Endothelial cell (in vitro differentiated cells): ENCODE results near the gene DAD1. TPM values are rescaled to one million over a fixed set of nuclear protein-coding genes. Genes with fewer than 3 reads are reported as not detected.

Experiments used
- DNase-seq: peaks from one replicate; pipeline ENCODE4 v3.0.0; 2021; ENCODE audit warnings: low spot score
- H3K27ac Mint-ChIP-seq: one replicate; pipeline ENCODE4 v1.8.0; 2021; ENCODE audit warnings: mixed read lengths, inconsistent platforms; ENCODE audit not compliant: unreplicated experiment
- H3K27me3 Mint-ChIP-seq: one replicate; pipeline ENCODE4 v1.8.0; 2021; ENCODE audit warnings: mild to moderate bottlenecking, moderate library complexity, mixed read lengths, inconsistent platforms; ENCODE audit not compliant: unreplicated experiment
- H3K36me3 Mint-ChIP-seq: one replicate; pipeline ENCODE4 v1.8.0; 2021; ENCODE audit warnings: mild to moderate bottlenecking, low read depth, mixed read lengths, inconsistent platforms; ENCODE audit not compliant: unreplicated experiment
- H3K4me1 Mint-ChIP-seq: one replicate; pipeline ENCODE4 v1.8.0; 2021; ENCODE audit warnings: mild to moderate bottlenecking, mixed read lengths, inconsistent platforms; ENCODE audit not compliant: unreplicated experiment
- H3K4me3 Mint-ChIP-seq: one replicate; pipeline ENCODE4 v1.8.0; 2021; ENCODE audit warnings: mild to moderate bottlenecking, mixed read lengths, inconsistent platforms; ENCODE audit not compliant: unreplicated experiment
- H3K9me3 Mint-ChIP-seq: one replicate; pipeline ENCODE4 v1.8.0; 2021; ENCODE audit warnings: mixed read lengths, inconsistent platforms; ENCODE audit not compliant: unreplicated experiment
- total RNA-seq: library from RNA; stranded (reverse); fragmentation: NEBNext Ultra II Directional; extraction: Animal tissue kit (Norgen Biotek cat#: 25700); gene quantifications from one replicate; pipeline ENCODE4 v1.2.1, GENCODE V29; 2021; ENCODE audit not compliant: unreplicated experiment
- TF ChIP-seq, protein P1 (sequence below): fragments of 200-600 bp; sonication (generic); IDR thresholded peaks from one replicate; pipeline ENCODE4 v1.5.0; 2021; ENCODE audit warnings: antibody characterized with exemption; ENCODE audit not compliant: unreplicated experiment

The DAD1 gene
- total RNA-seq, 1 donor from 2014 or later: 250 TPM

DNA sequence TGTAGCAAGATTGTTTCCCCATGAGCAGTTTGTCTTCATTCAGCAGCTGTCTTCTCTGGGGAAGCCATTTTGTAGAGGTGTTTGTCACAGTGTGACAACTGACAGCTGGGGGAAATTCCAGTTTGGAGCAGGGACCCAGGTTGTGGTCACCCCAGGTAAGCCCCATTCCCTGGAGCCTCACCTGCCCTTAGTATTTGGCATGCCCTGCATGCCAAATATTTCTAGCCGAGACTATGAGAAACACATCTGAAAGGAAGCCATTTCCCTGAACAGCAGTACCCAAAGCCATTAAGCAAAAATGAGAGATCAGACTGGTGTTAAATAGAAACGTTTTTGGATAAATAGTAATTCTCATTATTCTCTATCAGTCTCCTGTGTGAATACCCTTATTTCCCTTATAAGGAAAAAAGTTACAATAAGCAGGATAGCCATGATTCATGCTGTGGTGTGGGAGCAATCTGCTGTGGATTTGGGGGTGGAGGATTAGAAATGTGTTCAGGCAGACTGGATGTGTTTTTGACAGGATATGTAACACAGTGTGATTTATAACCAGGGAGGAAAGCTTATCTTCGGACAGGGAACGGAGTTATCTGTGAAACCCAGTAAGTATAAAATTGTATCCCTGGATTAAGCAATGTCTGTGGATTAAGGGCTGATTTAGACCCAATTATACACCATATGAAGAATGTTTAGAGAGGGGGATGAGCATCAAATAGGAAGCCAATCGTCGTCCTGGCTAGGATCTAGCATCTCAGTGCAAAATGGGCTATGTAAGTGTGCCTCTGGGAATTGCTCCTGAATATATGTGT lies 68.9 kb downstream of the DAD1 start:
- DNase-seq: no peak
- Mint-ChIP-seq H3K4me3 (no peak overlapping the region), H3K36me3 (peaks cover 4% of the 10 kb centered on the region), H3K9me3 (no peaks in the 10 kb centered on the region), H3K27me3 (no peaks in the 10 kb centered on the region), H3K27ac (no peak overlapping the region), H3K4me1 (peaks cover 39% of the 10 kb centered on the region)
- TF ChIP-seq, protein P1, sequence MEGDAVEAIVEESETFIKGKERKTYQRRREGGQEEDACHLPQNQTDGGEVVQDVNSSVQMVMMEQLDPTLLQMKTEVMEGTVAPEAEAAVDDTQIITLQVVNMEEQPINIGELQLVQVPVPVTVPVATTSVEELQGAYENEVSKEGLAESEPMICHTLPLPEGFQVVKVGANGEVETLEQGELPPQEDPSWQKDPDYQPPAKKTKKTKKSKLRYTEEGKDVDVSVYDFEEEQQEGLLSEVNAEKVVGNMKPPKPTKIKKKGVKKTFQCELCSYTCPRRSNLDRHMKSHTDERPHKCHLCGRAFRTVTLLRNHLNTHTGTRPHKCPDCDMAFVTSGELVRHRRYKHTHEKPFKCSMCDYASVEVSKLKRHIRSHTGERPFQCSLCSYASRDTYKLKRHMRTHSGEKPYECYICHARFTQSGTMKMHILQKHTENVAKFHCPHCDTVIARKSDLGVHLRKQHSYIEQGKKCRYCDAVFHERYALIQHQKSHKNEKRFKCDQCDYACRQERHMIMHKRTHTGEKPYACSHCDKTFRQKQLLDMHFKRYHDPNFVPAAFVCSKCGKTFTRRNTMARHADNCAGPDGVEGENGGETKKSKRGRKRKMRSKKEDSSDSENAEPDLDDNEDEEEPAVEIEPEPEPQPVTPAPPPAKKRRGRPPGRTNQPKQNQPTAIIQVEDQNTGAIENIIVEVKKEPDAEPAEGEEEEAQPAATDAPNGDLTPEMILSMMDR: no peak

DNA sequence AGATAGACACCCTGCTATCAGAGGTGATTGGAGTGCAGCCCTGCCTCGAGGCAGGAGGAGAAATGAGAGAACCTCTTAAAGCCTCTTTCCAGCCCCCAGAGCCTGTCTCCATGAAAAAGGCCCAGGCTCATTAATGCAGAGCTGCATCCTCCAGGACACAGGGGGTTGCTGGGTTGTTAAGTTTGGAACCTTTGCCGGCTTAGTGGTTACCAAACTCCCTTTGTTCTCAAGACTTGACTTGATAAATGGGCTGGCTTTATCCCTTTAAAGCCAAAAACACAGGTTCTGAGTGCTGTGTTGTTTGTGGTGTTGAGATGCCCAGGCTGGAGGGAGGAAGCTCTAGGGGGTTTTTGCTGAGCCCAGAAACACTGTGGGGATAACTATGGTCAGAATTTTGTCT lies 71.0 kb downstream of the DAD1 start:
- H3K4me1 Mint-ChIP-seq: peaks cover 44% of the 10 kb centered on the region
- H3K4me3 Mint-ChIP-seq: no peak overlapping the region
- no peak overlapping the region for H3K27ac Mint-ChIP-seq
- H3K36me3 Mint-ChIP-seq: peaks cover 4% of the 10 kb centered on the region
- H3K9me3 Mint-ChIP-seq: no peaks in the 10 kb centered on the region
- DNase-seq: no peak
- TF ChIP-seq, protein P1: no peak
- H3K27me3 Mint-ChIP-seq: no peaks in the 10 kb centered on the region

DNA sequence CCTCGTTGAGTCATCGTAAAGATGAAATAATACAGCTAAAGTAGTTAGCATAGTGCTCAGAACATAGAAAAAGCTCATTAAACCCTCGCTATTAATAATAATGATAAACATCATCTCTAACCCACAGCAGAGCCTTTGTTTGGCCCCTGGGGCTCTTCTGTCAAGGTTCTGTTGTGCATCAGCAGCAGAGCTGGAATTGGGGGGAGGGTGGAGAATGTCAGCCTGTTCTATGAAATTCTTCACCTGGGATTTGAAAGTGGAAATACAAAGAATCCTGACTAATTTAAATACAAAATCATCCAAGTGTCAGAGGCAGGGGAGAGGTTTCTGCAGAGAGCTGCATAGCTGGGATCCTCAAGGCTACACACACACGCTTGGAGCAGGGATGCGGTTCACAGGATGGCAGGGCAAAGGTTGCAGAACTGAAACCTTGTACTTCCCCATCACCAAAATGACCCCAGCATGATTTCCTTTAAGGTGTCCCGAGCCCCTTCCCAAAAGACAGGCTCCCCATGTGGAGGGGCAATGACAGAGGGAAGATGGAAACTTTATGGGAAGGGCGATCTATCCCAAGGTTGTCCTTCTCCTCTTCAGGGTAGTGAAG lies 71.8 kb downstream of the DAD1 start:
- no peak for DNase-seq
- H3K27ac Mint-ChIP-seq: no peak overlapping the region
- TF ChIP-seq, protein P1: no peak
- H3K9me3 Mint-ChIP-seq: no peaks in the 10 kb centered on the region
- H3K4me3 Mint-ChIP-seq: no peak overlapping the region
- H3K36me3 Mint-ChIP-seq: peaks cover 4% of the 10 kb centered on the region
- no peaks in the 10 kb centered on the region for H3K27me3 Mint-ChIP-seq
- H3K4me1 Mint-ChIP-seq: peaks cover 45% of the 10 kb centered on the region

DNA sequence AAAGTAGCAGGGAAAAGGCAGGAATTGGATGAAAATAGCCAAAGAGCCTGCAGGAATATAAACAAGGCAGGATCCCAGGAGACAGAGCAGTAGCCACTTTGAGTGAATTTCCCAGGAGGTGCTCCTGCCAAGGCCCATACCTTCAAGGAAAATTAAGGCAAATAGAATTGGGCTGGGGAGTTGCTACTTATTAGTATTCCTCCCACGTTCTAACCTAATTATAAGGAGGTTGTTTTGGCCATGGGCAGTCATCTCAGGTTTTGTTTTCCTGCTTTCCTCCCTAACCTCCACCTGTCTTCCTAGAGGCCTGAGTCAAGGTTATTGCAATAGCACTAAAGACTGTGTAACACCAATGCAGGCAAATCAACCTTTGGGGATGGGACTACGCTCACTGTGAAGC lies 73.1 kb downstream of the DAD1 start:
- Mint-ChIP-seq H3K4me3 (no peak overlapping the region), H3K9me3 (no peaks in the 10 kb centered on the region), H3K36me3 (peaks cover 4% of the 10 kb centered on the region), H3K27ac (no peak overlapping the region), H3K4me1 (peaks cover 49% of the 10 kb centered on the region), H3K27me3 (no peaks in the 10 kb centered on the region)
- DNase-seq: no peak
- TF ChIP-seq, protein P1: no peak

Other genes starting within 250 kb of the DAD1 start
- gene ABHD4, start 9.1 kb upstream of the DAD1 start, total RNA-seq: 77.7 TPM
- gene OR6J1, start 55.1 kb upstream of the DAD1 start, total RNA-seq: not detected
- gene OXA1L, start 177.5 kb upstream of the DAD1 start, total RNA-seq: 168 TPM
- 15.0 TPM for gene SLC7A7, start 226.2 kb upstream of the DAD1 start, total RNA-seq
- 126 TPM for gene MRPL52, start 240.7 kb upstream of the DAD1 start, total RNA-seq
- gene MMP14, start 247.4 kb upstream of the DAD1 start, total RNA-seq: 819 TPM